Measurements from ENCODE around the gene JMJD8.

The JMJD8 gene

DNA sequence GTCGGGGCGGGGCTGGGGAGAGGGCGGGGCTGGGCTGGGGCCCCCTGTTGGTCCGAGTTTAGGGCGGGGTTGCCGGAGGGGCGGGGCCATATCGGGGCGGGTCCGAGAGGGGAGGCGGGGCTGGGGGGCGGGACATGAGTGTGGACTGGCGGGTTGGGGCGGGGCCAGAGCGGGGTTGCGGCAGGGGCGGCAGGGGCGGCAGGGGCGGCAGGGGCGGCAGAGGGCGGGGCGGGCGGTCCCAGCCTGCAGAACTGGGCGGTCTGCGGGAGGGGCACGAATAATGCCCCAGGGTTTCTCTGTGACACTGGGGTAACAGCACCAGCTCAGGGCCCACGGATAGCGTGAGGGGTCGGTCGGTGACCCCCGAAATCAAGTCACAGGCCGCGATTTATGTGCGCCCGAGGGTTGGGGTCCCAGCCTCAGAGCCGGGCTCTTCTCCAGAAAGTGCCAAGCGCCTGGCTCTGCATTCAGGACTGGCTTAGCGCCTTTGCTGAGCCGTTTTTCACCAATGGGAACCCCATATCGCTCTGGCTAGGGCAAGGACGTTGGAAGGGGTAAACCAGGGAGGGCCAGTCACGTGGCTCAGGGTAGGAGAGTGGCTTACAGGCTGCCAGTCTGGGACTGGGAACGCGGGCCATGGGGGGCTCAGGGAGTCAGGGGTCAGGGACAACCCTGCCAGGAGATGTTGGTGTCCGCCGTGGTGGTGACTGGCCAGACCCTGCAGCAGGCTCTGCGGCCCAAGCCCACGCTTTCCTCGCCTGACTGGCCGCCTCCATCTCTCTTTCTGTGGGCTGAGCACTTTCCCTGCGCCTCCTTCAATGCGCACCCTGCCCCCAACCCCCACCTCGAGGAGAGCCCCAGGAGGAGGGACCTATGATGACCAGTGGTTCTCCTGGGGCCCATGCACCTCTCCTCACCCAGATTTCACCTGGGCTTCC, 46.8 kb downstream of the JMJD8 start:
- in situ Hi-C loops (cut with MboI; ENCODE audit: low sequenced_read_pairs, unreplicated experiment) = no loop called here
- TF ChIP-seq, protein P1, sequence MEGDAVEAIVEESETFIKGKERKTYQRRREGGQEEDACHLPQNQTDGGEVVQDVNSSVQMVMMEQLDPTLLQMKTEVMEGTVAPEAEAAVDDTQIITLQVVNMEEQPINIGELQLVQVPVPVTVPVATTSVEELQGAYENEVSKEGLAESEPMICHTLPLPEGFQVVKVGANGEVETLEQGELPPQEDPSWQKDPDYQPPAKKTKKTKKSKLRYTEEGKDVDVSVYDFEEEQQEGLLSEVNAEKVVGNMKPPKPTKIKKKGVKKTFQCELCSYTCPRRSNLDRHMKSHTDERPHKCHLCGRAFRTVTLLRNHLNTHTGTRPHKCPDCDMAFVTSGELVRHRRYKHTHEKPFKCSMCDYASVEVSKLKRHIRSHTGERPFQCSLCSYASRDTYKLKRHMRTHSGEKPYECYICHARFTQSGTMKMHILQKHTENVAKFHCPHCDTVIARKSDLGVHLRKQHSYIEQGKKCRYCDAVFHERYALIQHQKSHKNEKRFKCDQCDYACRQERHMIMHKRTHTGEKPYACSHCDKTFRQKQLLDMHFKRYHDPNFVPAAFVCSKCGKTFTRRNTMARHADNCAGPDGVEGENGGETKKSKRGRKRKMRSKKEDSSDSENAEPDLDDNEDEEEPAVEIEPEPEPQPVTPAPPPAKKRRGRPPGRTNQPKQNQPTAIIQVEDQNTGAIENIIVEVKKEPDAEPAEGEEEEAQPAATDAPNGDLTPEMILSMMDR (IDR thresholded peaks at IDR 0.05; ENCODE audit: borderline replicate concordance, control extremely low read depth, extremely low read depth, insufficient read depth, missing control alignments) = no peak
- DNase-seq (ENCODE audit: low spot score) = peak; percentile 100

DNA sequence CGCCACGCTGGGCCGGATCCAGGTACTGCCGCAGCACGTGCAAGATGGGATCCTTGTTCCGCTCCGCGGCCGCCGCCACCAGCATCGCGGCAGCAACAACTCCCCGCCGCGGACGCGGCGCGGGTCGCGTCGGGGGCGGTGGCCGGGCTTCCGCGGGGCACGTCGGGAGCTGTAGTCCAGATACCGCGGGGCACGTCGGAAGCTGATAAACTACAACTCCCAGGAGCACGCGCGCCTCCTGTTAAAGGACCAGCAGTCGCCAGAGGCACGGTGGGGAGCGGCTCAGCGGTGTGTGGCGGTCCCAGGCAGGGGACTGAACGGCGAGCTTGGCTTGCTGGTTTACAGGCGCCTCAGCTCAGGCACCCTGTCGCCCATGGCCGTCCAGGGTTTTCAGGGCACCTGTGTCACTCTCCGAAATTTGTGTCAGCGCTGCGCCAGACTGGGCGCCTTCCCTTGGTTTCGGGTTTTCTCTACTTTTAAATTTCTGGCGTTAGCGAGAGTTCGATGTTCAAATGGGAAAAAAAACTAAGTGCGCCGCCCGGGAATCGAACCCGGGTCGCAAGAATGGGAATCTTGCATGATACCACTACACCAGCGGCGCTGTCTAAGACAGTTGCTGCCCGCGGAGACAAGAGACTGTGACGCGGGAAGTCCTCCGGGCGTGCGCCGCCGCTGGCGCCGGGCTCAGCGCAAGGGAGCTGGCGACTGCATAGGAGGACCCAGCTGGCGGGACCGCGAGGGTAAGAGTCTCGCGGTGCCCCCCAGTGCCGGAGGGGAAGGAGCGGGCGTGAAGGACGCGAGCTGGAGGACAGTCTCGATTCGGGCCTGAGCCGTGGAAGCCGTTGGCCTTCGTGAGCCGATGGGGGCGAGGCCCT, 47.7 kb downstream of the JMJD8 start, which contains the start of gene METTL26:
TSS of gene METTL26 (minus strand) at position 100 of the 875 bp plus-strand sequence. CDS start at position 85, 15 bp downstream.
- in situ Hi-C loops (cut with MboI; ENCODE audit: low sequenced_read_pairs, unreplicated experiment) = no loop called here
- peak; percentile 98 for DNase-seq (ENCODE audit: low spot score)
- TF ChIP-seq, protein P1 (IDR thresholded peaks at IDR 0.05; ENCODE audit: borderline replicate concordance, control extremely low read depth, extremely low read depth, insufficient read depth, missing control alignments) = no peak

DNA sequence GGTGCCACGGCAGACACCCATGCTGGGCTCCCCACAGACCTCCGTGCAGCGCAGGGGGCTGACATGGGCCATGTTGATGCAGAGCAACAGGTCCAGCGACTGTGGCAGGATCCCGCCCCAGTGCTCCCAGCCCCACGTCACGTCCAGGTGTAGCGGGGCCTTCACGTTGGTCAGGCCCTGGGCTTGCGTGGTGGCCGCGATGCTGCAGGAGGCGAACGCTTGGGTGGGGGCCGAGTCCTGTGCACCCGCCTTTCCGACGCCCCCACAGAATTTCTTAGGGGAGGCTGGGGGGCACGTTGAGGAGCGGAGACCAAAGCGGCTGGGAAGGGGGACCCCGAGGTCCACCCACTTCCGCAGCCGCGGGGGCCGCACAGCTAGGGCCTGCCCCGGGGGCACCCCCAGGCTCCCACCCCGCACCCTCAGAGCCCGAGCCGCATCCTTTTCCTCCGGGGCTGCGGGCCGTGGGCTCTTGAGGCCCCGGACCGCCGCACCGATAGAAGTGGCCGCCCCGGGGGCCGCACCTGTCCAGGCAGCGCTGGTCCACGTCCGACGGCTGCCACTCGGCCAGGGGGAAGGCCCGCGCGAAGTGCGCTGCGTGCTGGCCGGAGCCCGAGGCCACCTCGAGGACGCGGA, 48.4 kb downstream of the JMJD8 start:
- TF ChIP-seq, protein P1 (IDR thresholded peaks at IDR 0.05; ENCODE audit: borderline replicate concordance, control extremely low read depth, extremely low read depth, insufficient read depth, missing control alignments) = no peak
- in situ Hi-C loops (cut with MboI; ENCODE audit: low sequenced_read_pairs, unreplicated experiment) = no loop called here
- DNase-seq (ENCODE audit: low spot score) = no peak

DNA sequence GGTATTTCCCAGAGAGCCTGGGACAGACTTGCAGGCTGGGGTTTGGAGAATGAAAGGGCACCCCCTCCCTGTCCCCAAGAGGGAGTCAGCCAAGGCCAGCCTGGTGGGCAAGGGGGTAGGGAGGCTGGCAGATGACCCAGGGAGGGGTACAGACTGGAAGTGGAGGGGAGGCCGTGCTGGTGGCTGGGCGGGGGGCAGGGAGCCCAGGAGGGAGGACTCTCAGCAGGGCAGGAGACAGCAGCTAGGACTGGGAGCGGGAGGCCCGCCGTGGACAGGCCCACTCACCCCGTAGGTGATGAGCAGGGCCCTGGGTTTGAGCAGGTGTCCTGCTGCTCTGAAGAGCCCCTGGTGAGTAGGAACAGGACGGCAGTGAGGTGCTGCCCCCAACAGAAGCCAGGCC, 49.1 kb downstream of the JMJD8 start:
- DNase-seq (ENCODE audit: low spot score) = no peak
- in situ Hi-C loops (cut with MboI; ENCODE audit: low sequenced_read_pairs, unreplicated experiment) = no loop called here
- TF ChIP-seq, protein P1 (IDR thresholded peaks at IDR 0.05; ENCODE audit: borderline replicate concordance, control extremely low read depth, extremely low read depth, insufficient read depth, missing control alignments) = no peak

DNA sequence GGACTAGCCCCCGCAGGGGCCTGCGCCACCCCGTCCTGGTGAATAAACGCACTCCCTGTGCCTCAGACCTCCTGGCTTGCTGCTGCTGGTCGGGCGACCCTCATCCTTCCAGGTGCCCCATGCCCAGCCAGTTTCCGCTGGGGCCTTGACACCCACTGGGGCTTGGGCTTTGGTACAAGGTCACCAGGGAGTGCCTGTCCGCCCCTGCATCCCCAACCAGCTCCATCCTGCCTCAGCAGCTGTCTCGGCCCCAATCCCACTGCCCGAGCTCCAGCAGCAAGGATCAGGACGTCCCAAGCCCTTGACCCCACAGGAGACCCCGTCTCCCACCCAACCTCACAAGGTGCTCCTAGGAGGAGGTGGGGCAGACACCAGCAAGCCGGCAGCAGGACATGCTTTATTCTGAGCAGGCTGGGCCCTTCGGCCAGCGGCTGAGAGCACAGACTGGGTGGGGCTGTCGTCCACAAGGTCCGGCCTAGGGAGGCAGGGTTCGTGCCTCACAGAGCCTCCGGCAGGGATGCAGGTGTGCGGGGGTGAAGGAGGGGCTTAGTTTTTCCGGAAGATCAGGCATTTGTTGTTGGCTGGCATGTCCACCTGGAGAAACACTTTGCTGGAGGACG, 50.0 kb downstream of the JMJD8 start:
- TF ChIP-seq, protein P1 (IDR thresholded peaks at IDR 0.05; ENCODE audit: borderline replicate concordance, control extremely low read depth, extremely low read depth, insufficient read depth, missing control alignments) = no peak
- in situ Hi-C loops (cut with MboI; ENCODE audit: low sequenced_read_pairs, unreplicated experiment) = no loop called here
- DNase-seq (ENCODE audit: low spot score) = no peak

Data from GM13976 (cell line).